Measurements from ENCODE around the gene HDHD2.

HDHD2 gene

GRCh38 chr18:47067648-47068047 lies 82.7 kb downstream of the HDHD2 start:
- ChIA-PET CTCF (no interaction called here), POLR2A (no interaction called here)
- DNase-seq (ENCODE audit: extremely low spot score) = no peak
- TF ChIP-seq ELF4 (IDR thresholded peaks at IDR 0.05) (no peak), CTBP1 (IDR thresholded peaks at IDR 0.05; ENCODE audit: borderline replicate concordance) (no peak), LEF1 (IDR thresholded peaks at IDR 0.05; ENCODE audit: borderline replicate concordance) (no peak), FOXM1 (IDR thresholded peaks at IDR 0.05; ENCODE audit: borderline replicate concordance) (no peak), TARDBP (IDR thresholded peaks at IDR 0.05) (no peak), L3MBTL2 (conservative IDR thresholded peaks at IDR 0.05) (no peak)

- DNase-seq (ENCODE audit: extremely low spot score) = no peak
- ChIA-PET POLR2A (no interaction called here), CTCF (no interaction called here)
- TF ChIP-seq ELF4 (IDR thresholded peaks at IDR 0.05) (no peak), BHLHE40 (IDR thresholded peaks at IDR 0.05; ENCODE audit: borderline replicate concordance) (no peak), SP1 (IDR thresholded peaks at IDR 0.05) (no peak), ZNF384 (IDR thresholded peaks at IDR 0.05) (no peak), TARDBP (IDR thresholded peaks at IDR 0.05) (no peak), LEF1 (IDR thresholded peaks at IDR 0.05; ENCODE audit: borderline replicate concordance) (no peak), ARNT (IDR thresholded peaks at IDR 0.05) (no peak), HDGF (IDR thresholded peaks at IDR 0.05; ENCODE audit: borderline replicate concordance) (no peak), L3MBTL2 (conservative IDR thresholded peaks at IDR 0.05) (no peak), FOXM1 (IDR thresholded peaks at IDR 0.05; ENCODE audit: borderline replicate concordance) (no peak), FOXK2 (IDR thresholded peaks at IDR 0.05) (no peak), FOXA1 (IDR thresholded peaks at IDR 0.05) (no peak), CTBP1 (IDR thresholded peaks at IDR 0.05; ENCODE audit: borderline replicate concordance) (no peak), NFRKB (IDR thresholded peaks at IDR 0.05) (no peak), SUZ12 (IDR thresholded peaks at IDR 0.05) (no peak)
- TF ChIP-seq, protein P1, sequence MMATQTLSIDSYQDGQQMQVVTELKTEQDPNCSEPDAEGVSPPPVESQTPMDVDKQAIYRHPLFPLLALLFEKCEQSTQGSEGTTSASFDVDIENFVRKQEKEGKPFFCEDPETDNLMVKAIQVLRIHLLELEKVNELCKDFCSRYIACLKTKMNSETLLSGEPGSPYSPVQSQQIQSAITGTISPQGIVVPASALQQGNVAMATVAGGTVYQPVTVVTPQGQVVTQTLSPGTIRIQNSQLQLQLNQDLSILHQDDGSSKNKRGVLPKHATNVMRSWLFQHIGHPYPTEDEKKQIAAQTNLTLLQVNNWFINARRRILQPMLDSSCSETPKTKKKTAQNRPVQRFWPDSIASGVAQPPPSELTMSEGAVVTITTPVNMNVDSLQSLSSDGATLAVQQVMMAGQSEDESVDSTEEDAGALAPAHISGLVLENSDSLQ (IDR thresholded peaks at IDR 0.05) = no peak
These were observed 87.2 kb downstream of the HDHD2 start for GRCh38 chr18:47063096-47063495.

GRCh38 chr18:47062471-47062870 lies 87.8 kb downstream of the HDHD2 start:
- DNase-seq (ENCODE audit: extremely low spot score) = no peak
- ChIA-PET POLR2A (no interaction called here), CTCF (no interaction called here)
- TF ChIP-seq NFRKB (IDR thresholded peaks at IDR 0.05) = no peak
- no peak for TF ChIP-seq HDGF (IDR thresholded peaks at IDR 0.05; ENCODE audit: borderline replicate concordance)
- TF ChIP-seq ELF4 (IDR thresholded peaks at IDR 0.05) = no peak
- no peak for TF ChIP-seq L3MBTL2 (conservative IDR thresholded peaks at IDR 0.05)
- no peak for TF ChIP-seq LEF1 (IDR thresholded peaks at IDR 0.05; ENCODE audit: borderline replicate concordance)
- TF ChIP-seq FOXA1 (IDR thresholded peaks at IDR 0.05) = no peak
- TF ChIP-seq CTBP1 (IDR thresholded peaks at IDR 0.05; ENCODE audit: borderline replicate concordance) = no peak
- TF ChIP-seq ZNF384 (IDR thresholded peaks at IDR 0.05) = no peak
- no peak for TF ChIP-seq FOXK2 (IDR thresholded peaks at IDR 0.05)
- no peak for TF ChIP-seq TARDBP (IDR thresholded peaks at IDR 0.05)
- no peak for TF ChIP-seq SP1 (IDR thresholded peaks at IDR 0.05)
- no peak for TF ChIP-seq FOXM1 (IDR thresholded peaks at IDR 0.05; ENCODE audit: borderline replicate concordance)
- no peak for TF ChIP-seq BHLHE40 (IDR thresholded peaks at IDR 0.05; ENCODE audit: borderline replicate concordance)
- TF ChIP-seq SUZ12 (IDR thresholded peaks at IDR 0.05) = no peak
- no peak for TF ChIP-seq ARNT (IDR thresholded peaks at IDR 0.05)
- TF ChIP-seq, protein P1 (IDR thresholded peaks at IDR 0.05) = no peak

All from HEK293T (cell line).